Measurements from ENCODE around the gene MMP17. TPM values are rescaled to one million over a fixed set of nuclear protein-coding genes. Genes with fewer than 3 reads are reported as not detected.
A peak's percentile ranks its signal among the peaks of the same experiment; 100 is the strongest.

Gene MMP17
- polyA plus RNA-seq, 1 of the 3 experiments (the other 2 are of a cell fraction), result 14.0 TPM

DNA sequence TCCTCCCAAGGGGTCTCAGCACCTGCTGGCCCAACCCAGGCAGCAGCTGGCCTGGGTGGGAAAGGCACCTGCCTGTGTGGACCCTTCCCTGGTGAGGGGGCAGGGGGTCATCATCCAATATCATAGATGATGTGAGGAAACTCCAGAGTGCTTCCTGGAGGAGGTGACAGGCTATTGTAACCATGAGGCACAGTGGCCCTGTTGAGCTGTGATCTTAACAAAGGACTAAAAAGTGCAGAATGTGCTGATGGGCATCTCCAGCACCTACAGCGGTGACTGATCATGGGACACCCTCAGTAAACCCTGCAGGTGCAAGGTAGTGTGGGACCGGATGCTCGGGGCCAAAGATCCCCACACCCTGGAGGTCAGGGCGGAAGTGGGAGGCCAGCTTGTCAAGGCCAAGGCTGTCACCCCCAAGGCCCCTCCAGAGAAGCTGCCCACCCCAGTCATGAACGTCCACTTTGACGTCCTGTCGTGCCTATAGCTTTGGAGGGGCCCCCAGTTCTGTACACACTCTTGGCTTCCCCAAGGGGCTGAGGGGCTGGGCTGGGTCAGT lies 7.5 kb downstream of the MMP17 start:
- 77% methylated on average over 4 of the region's 7 CpGs for WGBS (ENCODE audit: low lambda C conversion rate)
- POLR2A ChIA-PET, result interaction anchor here (1.2 kb wide), 1 partner anchor 77 kb away, joined by 3 read pairs; no protein-coding TSS in a partner anchor

DNA sequence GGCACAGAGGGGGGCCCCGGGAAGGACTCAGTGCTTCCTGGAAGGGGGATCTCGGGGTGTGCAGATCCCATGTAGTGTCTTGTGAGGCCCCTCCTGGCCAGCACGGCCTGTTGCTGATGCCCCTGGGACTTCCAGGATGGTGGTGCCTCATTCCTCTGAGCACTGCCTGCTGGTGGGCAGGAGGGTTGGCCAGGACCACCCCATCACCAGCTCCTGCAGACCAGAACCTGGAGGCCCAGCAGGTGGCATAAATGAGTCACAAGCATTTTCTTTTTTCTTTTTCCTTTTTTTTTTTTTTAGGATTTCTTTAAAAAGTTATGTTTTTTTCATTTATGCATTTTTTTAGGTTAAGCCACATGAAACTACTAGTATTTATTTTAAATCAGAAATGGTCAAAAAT lies 8.0 kb downstream of the MMP17 start:
- no peaks in the 10 kb centered on the region for H3K27me3 ChIP-seq (ENCODE audit: insufficient read depth)
- TF ChIP-seq YY1 (IDR thresholded peaks at IDR 0.05; ENCODE audit: low read depth) (no peak), SMC3 (IDR thresholded peaks at IDR 0.05; ENCODE audit: low read depth, low read length) (peak; percentile 64), RAD21 (IDR thresholded peaks at IDR 0.05; ENCODE audit: low read length) (peak; percentile 61), POLR2AphosphoS5 (IDR thresholded peaks at IDR 0.05; ENCODE audit: low read depth, low read length) (no peak)
- TF ChIP-seq, protein P1, sequence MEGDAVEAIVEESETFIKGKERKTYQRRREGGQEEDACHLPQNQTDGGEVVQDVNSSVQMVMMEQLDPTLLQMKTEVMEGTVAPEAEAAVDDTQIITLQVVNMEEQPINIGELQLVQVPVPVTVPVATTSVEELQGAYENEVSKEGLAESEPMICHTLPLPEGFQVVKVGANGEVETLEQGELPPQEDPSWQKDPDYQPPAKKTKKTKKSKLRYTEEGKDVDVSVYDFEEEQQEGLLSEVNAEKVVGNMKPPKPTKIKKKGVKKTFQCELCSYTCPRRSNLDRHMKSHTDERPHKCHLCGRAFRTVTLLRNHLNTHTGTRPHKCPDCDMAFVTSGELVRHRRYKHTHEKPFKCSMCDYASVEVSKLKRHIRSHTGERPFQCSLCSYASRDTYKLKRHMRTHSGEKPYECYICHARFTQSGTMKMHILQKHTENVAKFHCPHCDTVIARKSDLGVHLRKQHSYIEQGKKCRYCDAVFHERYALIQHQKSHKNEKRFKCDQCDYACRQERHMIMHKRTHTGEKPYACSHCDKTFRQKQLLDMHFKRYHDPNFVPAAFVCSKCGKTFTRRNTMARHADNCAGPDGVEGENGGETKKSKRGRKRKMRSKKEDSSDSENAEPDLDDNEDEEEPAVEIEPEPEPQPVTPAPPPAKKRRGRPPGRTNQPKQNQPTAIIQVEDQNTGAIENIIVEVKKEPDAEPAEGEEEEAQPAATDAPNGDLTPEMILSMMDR (IDR thresholded peaks at IDR 0.05), result peak; percentile 62
- H3K36me3 ChIP-seq (replicated peaks in 1 of 2; ENCODE audit: control insufficient read depth in 1 of 2, insufficient read depth in 2 of 2, low read length in 1 of 2), result no peaks in the 10 kb centered on the region
- H3K4me3 ChIP-seq (ENCODE audit: low read depth in 2 of 2, low read length in 1 of 2), result no peak overlapping the region
- H3F3A ChIP-seq (replicated peaks; ENCODE audit: insufficient read depth), result no peaks in the 10 kb centered on the region
- H3K79me2 ChIP-seq (ENCODE audit: insufficient read depth), result no peaks in the 10 kb centered on the region
- WGBS (ENCODE audit: low lambda C conversion rate), result 71% methylated on average over 3 of the region's 3 CpGs
- no peaks in the 10 kb centered on the region for H3K9me2 ChIP-seq
- H3K9me3 ChIP-seq, result no peaks in the 10 kb centered on the region
- POLR2A ChIA-PET, result interaction anchor here (0.6 to 1.2 kb wide), 2 partner anchors 52 to 76 kb away, joined by 3 read pairs; no protein-coding TSS in a partner anchor
- no peak overlapping the region for H2AFZ ChIP-seq (ENCODE audit: low read depth)
- H3K27ac ChIP-seq (ENCODE audit: low read depth in 2 of 2, low read length in 1 of 2), result no peak overlapping the region
- H4K20me1 ChIP-seq (ENCODE audit: insufficient read depth), result no peaks in the 10 kb centered on the region
- H3K9ac ChIP-seq, result no peak overlapping the region
- CTCF ChIA-PET, result interaction anchor here (0.6 to 3.5 kb wide), 27 partner anchors 9 to 920 kb away, joined by 3 to 27 read pairs (median 5); partner anchors contain the start of genes EP400 and PUS1
- H3K4me1 ChIP-seq (ENCODE audit: control insufficient read depth in 1 of 2, insufficient read depth in 2 of 2, low read depth in 1 of 2, low read length in 1 of 2), result peaks cover 3 to 21% of the 10 kb centered on the region in 2 experiments; a peak in 1 of 4 replicates
- DNase-seq, result peak; percentile 75
- no peak overlapping the region for H3K4me2 ChIP-seq

More for the DNA sequence above, 7.5 kb downstream of the MMP17 start:
- H3K4me1 ChIP-seq (ENCODE audit: control insufficient read depth in 1 of 2, insufficient read depth in 2 of 2, low read depth in 1 of 2, low read length in 1 of 2), result peaks cover 3 to 24% of the 10 kb centered on the region in 2 experiments; a peak in 1 of 4 replicates
- no peaks in the 10 kb centered on the region for H4K20me1 ChIP-seq (ENCODE audit: insufficient read depth)
- no peak overlapping the region for H3K9ac ChIP-seq
- H3F3A ChIP-seq (replicated peaks; ENCODE audit: insufficient read depth), result no peaks in the 10 kb centered on the region
- no peak for TF ChIP-seq SMC3 (IDR thresholded peaks at IDR 0.05; ENCODE audit: low read depth, low read length)
- no peak for TF ChIP-seq TCF12 (IDR thresholded peaks at IDR 0.05)
- TF ChIP-seq SIN3A (IDR thresholded peaks at IDR 0.05; ENCODE audit: borderline replicate concordance, low read depth, low read length), result no peak
- TF ChIP-seq NFIC (IDR thresholded peaks at IDR 0.05; ENCODE audit: borderline replicate concordance), result no peak
- no peak for TF ChIP-seq RFX5 (IDR thresholded peaks at IDR 0.05; ENCODE audit: low read length)
- TF ChIP-seq GATA2 (CRISPR knock-in tag; IDR thresholded peaks at IDR 0.05), result no peak
- TF ChIP-seq, protein P2, sequence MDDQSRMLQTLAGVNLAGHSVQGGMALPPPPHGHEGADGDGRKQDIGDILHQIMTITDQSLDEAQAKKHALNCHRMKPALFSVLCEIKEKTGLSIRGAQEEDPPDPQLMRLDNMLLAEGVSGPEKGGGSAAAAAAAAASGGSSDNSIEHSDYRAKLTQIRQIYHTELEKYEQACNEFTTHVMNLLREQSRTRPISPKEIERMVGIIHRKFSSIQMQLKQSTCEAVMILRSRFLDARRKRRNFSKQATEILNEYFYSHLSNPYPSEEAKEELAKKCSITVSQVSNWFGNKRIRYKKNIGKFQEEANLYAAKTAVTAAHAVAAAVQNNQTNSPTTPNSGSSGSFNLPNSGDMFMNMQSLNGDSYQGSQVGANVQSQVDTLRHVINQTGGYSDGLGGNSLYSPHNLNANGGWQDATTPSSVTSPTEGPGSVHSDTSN (IDR thresholded peaks at IDR 0.05), result no peak
- TF ChIP-seq, protein P3, sequence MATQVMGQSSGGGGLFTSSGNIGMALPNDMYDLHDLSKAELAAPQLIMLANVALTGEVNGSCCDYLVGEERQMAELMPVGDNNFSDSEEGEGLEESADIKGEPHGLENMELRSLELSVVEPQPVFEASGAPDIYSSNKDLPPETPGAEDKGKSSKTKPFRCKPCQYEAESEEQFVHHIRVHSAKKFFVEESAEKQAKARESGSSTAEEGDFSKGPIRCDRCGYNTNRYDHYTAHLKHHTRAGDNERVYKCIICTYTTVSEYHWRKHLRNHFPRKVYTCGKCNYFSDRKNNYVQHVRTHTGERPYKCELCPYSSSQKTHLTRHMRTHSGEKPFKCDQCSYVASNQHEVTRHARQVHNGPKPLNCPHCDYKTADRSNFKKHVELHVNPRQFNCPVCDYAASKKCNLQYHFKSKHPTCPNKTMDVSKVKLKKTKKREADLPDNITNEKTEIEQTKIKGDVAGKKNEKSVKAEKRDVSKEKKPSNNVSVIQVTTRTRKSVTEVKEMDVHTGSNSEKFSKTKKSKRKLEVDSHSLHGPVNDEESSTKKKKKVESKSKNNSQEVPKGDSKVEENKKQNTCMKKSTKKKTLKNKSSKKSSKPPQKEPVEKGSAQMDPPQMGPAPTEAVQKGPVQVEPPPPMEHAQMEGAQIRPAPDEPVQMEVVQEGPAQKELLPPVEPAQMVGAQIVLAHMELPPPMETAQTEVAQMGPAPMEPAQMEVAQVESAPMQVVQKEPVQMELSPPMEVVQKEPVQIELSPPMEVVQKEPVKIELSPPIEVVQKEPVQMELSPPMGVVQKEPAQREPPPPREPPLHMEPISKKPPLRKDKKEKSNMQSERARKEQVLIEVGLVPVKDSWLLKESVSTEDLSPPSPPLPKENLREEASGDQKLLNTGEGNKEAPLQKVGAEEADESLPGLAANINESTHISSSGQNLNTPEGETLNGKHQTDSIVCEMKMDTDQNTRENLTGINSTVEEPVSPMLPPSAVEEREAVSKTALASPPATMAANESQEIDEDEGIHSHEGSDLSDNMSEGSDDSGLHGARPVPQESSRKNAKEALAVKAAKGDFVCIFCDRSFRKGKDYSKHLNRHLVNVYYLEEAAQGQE (IDR thresholded peaks at IDR 0.05; ENCODE audit: low read depth, low read length), result no peak
- no peak for TF ChIP-seq FOXJ3 (CRISPR knock-in tag; IDR thresholded peaks at IDR 0.05)
- no peak for TF ChIP-seq GABPA (IDR thresholded peaks at IDR 0.05; ENCODE audit: low read depth)
- CTCF ChIA-PET, result interaction anchor here (0.6 to 3.5 kb wide), 28 partner anchors 9 to 920 kb away, joined by 3 to 27 read pairs (median 5); partner anchors contain the start of genes EP400 and PUS1
- no peak overlapping the region for H3K27ac ChIP-seq (ENCODE audit: low read depth in 2 of 2, low read length in 1 of 2)
- H3K4me2 ChIP-seq, result no peak overlapping the region
- H3K4me3 ChIP-seq (ENCODE audit: low read depth in 2 of 2, low read length in 1 of 2), result no peak overlapping the region
- no peaks in the 10 kb centered on the region for H3K36me3 ChIP-seq (replicated peaks in 1 of 2; ENCODE audit: control insufficient read depth in 1 of 2, insufficient read depth in 2 of 2, low read length in 1 of 2)
- no peaks in the 10 kb centered on the region for H3K27me3 ChIP-seq (ENCODE audit: insufficient read depth)
- no peak for DNase-seq
- no peak overlapping the region for H2AFZ ChIP-seq (ENCODE audit: low read depth)
- no peaks in the 10 kb centered on the region for H3K9me3 ChIP-seq
- no peaks in the 10 kb centered on the region for H3K79me2 ChIP-seq (ENCODE audit: insufficient read depth)
- H3K9me2 ChIP-seq, result no peaks in the 10 kb centered on the region
